GM21381 (cell line): Measurements from ENCODE around the gene PRG3.
A peak's percentile ranks its signal among the peaks of the same experiment; 100 is the strongest.

Experiments
- ATAC-seq: cut with Tn5 transposase; IDR thresholded peaks from one replicate; pipeline ENCODE4 v1.9.1; 2021; ENCODE audit warnings: mild to moderate bottlenecking, moderate library complexity; ENCODE audit not compliant: unreplicated experiment

PRG3 gene

GRCh38 chr11:57380975-57381374 is at the start of gene PRG3:
Gene PRG3, minus strand, starts transcription at chr11:57381150. Its CDS starts 442 bp downstream, at chr11:57380708.
- no peak for ATAC-seq

- no peak for ATAC-seq
Measured at GRCh38 chr11:57429946-57430345, 49.0 kb upstream of the PRG3 start.

DNA sequence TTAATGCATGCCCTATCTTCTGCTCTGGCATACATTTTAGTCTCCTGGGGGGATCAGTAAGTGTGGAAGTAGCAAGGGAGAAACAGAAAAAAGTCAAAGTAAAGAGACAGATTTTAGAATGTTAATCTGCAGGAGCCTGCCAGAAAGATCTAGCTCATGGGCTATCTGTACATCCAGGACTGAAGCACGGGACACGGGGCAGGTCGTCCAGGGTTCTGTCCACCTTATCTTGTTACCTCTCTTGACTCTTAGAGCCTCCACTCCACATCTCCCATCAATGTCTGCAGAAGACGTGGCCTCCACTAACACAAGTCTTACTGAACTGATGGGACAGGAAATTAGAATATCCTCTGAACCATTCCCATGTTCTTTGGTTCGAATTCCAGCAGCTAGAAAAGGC is 47.7 kb upstream of the PRG3 start:
- ATAC-seq = no peak

GRCh38 chr11:57427727-57428082 is 46.8 kb upstream of the PRG3 start:
- ATAC-seq = no peak

DNA sequence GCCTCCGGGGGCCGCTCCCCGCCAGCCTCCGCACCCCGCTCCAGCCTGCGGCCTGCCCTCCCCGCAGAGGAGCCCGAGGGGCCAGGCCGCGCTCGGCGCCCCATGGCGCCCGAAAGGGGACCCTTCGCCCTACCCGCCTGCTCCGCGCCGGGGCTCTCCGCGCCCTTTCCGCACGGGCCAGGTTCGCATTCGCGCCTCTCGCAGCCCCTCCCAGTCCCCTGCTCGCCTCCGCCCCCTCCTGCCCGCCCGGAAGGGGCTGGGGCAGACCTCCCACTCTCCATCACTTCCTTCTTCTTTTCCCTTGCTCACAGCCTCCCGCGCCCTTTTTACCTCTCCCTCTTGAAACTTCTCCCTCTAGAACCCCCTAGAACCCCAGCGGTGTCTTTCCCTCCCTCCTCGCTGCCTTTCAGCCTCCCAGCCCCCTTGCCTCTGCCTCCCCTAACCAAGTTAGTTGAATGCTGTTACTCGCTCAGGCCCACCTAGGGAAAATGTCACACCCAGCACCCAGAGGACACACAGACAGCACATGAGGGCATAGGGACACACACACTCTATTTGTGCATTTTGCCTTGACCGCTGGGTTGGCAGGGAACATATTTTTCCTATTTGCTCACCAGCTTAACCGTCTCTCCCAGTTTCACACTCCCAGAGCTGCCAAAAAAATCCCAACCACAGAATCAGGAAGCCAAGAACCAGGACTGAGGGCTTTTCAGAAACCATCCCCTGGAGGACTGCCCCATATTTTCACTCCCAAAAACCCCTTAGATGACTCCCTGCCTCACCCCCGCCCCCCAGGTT is 46.2 kb upstream of the PRG3 start, which contains the start of gene SLC43A3:
Gene SLC43A3 (minus strand): TSS at position 193 of the 798 bp plus-strand sequence. CDS start 949 bp downstream, outside the sequence.
- ATAC-seq = peak; percentile 58

GRCh38 chr11:57426439-57426928 is 45.5 kb upstream of the PRG3 start:
- ATAC-seq = no peak

GRCh38 chr11:57425565-57426438 is 44.9 kb upstream of the PRG3 start:
- no peak for ATAC-seq

- ATAC-seq = peak; percentile 88
Measured at GRCh38 chr11:57424792-57425564, 44.0 kb upstream of the PRG3 start.

GRCh38 chr11:57424137-57424791 is 43.3 kb upstream of the PRG3 start:
- no peak for ATAC-seq

DNA sequence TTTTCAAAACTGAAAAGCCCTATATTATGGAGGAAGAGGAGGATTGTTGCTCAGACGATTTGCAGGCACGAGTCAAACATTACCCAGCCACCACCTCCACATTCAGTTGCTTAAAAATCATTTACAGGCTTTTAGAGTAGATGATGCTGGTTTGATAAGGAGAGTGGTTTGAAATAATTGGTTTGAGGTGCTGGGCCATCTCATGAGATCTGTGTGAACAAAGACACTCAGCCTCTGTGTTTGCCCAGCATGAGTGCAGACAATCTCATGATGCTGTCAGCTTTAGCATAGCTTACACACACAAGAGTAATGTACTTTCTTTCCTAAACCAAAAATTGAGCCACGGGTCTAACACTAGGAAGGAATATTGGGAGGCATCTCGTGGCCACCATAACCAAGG is 41.7 kb upstream of the PRG3 start:
- no peak for ATAC-seq

- no peak for ATAC-seq
Measured at GRCh38 chr11:57421805-57422204, 40.9 kb upstream of the PRG3 start.

- ATAC-seq = no peak
Measured at GRCh38 chr11:57421066-57421465, 40.1 kb upstream of the PRG3 start.

DNA sequence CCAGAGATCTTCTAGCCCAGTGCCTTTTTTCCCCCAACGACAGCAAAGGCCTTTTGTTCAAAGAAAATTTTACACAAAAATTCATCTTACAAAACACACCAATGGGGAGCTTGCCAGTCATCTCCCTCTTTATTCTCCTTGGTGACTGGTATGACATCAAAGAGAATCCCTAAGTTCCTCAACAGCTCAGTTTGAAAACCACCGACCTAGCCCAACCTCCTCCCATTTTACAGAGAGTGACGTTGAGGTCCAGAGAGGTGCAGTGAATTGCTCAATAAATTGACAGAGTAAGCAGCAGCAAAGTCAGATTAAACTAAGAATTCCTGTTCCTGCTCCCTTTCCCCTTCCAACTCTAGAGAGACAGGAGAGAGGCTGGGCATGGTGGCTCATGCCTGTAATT is 38.2 kb upstream of the PRG3 start:
- ATAC-seq = no peak

DNA sequence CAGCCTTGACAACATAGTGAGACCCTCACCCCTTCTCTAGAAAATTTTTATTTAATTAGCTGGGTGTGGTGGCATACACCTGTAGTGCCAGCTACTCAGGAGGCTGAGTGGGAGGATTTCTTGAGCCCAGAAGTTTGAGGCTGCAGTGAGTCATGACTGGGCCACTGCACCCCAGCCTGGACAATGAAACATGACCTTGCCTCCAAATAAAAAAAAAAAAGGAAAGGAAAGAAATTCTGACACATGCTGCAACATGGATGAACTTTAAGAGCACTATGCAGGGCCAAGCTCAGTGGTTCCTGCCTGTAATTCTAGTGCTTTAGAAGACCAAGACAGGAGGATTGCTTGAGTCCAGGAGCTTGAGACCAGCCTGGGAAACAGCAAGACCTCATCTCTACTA is 37.2 kb upstream of the PRG3 start:
- no peak for ATAC-seq

- no peak for ATAC-seq
Measured at GRCh38 chr11:57417056-57417455, 36.1 kb upstream of the PRG3 start.

- ATAC-seq = no peak
Measured at GRCh38 chr11:57416436-57416835, 35.5 kb upstream of the PRG3 start.

DNA sequence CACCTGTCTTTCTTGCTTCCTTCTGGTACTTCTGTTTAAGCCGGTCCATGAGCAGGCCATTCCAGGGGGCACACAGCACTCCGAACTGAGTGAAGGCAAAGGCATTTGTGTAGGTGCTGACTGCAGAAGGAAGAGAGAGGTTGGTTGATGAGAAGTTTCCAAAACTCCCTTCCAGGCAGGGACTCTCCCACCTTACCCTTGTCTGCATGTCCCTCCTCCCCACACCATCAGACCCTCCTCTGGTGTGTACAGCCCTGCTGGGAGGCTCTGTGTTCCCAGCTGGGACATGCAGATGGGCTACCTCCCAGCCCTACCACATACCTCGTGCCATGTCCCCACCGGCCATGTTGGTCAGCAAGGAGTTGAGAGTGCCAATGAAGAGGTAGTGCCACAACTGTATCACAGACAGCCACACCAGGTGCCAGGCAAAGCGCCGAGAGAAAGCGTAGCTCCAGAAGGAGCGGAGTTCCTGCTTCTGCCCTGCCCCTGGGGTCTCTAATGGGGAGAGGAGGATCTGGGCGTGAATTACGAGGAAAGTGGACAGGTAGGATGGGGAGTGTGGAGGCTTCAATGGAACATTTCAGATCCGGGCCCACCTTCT is 33.8 kb upstream of the PRG3 start:
- ATAC-seq = no peak

DNA sequence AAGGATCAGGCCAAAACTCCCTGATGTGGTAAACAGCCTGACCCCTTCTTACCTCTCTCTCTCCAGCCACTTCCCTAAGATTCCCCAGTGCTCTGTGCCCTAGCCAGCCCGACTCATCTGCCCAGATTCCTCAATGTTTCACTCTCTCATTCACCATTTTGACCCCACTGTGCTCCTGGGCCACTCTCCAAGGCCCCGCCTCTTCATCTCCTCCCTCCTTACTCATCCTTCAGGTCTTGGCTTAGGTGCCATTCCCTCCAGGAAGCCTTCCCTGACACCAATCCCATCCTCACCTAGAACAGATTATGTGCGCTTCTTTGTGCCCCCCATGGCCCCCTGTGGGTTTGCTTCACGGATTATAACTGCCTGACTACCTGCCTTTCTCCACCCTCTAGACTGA is 32.7 kb upstream of the PRG3 start:
- ATAC-seq = no peak

DNA sequence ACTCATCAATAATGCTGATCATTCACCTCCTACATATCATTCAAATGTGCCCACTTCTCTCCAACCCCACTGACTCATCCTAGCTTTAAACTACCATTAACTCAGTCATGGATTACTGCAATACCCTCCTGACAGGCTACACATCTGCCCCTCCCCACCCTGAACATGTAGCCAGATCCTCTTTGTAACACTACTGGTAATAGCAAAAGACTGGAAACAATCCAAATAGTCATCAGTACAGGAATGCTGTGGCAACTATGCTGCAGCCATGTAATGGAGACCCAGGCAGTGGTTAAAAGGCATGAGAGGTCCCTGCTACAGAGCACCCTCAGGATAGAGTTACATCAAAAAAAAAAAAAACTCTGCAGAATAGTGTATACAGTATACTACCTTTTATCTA is 29.3 kb upstream of the PRG3 start:
- no peak for ATAC-seq
